Measurements from ENCODE around the gene CCDC12. TPM values are rescaled to one million over a fixed set of nuclear protein-coding genes. Genes with fewer than 3 reads are reported as not detected.

The CCDC12 gene
- total RNA-seq, 4 donors from 2014 or later, result 30.8 to 61.5 (median 45.4) TPM

DNA sequence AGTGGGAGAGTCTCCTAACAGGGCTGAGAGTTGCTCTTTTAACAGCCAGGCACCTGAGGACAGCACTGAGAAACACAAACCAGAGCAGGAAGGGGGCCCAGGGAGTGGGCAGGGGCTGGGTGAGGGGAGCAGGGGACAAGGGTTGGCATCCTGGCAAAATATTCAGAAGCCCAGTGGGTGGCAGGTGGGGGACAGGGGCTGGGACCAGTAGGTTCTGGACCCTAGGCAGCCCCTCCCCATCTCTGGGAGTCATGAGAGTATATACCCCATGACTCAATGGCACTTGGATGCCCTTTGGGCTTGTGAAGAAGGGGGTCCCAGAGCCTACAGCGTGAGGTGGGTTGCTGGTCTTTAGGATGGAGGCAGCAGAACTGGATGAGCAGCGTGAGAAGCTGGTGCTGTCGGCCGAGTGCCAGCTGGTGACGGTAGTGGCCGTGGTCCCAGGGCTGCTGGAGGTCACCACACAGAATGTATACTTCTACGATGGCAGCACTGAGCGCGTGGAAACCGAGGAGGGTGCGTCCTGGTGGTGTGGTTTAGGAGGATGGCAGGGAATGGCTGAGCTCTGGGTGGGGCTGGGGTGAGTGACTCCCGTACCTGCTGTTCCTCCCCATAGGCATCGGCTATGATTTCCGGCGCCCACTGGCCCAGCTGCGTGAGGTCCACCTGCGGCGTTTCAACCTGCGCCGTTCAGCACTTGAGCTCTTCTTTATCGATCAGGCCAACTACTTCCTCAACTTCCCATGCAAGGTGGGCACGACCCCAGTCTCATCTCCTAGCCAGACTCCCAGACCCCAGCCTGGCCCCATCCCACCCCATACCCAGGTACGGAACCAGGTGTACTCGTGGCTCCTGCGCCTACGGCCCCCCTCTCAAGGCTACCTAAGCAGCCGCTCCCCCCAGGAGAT lies 27.2 kb upstream of the CCDC12 start:
- no peak for ATAC-seq (ENCODE audit: low FRiP score)
- TF ChIP-seq, protein P1, sequence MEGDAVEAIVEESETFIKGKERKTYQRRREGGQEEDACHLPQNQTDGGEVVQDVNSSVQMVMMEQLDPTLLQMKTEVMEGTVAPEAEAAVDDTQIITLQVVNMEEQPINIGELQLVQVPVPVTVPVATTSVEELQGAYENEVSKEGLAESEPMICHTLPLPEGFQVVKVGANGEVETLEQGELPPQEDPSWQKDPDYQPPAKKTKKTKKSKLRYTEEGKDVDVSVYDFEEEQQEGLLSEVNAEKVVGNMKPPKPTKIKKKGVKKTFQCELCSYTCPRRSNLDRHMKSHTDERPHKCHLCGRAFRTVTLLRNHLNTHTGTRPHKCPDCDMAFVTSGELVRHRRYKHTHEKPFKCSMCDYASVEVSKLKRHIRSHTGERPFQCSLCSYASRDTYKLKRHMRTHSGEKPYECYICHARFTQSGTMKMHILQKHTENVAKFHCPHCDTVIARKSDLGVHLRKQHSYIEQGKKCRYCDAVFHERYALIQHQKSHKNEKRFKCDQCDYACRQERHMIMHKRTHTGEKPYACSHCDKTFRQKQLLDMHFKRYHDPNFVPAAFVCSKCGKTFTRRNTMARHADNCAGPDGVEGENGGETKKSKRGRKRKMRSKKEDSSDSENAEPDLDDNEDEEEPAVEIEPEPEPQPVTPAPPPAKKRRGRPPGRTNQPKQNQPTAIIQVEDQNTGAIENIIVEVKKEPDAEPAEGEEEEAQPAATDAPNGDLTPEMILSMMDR (IDR thresholded peaks at IDR 0.05), result no peak
- no peak for DNase-seq (ENCODE audit: low spot score)

DNA sequence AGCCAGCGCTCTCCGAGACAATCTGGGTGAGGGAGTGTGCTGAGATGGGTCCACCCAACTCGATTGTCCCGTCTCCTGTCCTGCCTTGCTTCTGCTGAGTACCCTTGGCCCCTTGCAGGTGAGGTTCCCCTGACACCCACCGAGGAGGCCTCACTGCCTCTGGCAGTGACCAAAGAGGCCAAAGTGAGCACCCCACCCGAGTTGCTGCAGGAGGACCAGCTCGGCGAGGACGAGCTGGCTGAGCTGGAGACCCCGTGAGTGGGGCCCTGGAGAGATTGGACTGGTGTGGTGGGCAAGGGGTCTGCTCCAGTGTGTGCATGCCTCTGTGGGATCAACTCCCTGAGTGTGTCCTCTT lies 26.5 kb upstream of the CCDC12 start:
- ATAC-seq (ENCODE audit: low FRiP score) (no peak), DNase-seq (ENCODE audit: low spot score) (no peak)
- TF ChIP-seq, protein P1 (IDR thresholded peaks at IDR 0.05), result no peak

DNA sequence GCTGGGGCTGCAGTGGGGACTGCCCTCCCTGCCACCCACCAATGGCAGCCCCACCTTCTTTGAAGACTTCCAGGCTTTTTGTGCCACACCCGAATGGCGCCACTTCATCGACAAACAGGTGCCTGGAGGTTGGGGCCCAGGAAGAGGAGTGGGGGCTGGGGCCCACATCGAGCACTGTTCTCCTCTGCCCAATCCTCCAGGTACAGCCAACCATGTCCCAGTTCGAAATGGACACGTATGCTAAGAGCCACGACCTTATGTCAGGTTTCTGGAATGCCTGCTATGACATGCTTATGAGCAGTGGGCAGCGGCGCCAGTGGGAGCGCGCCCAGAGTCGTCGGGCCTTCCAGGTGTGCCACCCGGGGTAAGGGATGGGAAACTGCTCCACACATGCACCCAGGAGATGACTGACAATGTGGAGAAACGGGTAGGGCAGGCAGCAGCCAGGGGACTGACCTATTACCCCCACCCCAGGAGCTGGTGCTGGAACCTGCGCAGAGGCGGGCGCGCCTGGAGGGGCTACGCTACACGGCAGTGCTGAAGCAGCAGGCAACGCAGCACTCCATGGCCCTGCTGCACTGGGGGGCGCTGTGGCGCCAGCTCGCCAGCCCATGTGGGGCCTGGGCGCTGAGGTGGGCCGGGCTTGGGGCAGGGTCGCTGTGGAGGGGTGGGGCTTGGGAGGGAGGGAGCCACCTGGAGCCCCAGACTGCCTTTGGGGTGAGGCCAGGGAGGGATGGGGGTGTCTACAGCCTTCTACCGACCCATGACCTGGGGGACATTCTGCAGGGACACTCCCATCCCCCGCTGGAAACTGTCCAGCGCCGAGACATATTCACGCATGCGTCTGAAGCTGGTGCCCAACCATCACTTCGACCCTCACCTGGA lies 25.9 kb upstream of the CCDC12 start:
- ATAC-seq (ENCODE audit: low FRiP score), result no peak
- DNase-seq (ENCODE audit: low spot score), result no peak
- TF ChIP-seq, protein P1 (IDR thresholded peaks at IDR 0.05), result no peak

DNA sequence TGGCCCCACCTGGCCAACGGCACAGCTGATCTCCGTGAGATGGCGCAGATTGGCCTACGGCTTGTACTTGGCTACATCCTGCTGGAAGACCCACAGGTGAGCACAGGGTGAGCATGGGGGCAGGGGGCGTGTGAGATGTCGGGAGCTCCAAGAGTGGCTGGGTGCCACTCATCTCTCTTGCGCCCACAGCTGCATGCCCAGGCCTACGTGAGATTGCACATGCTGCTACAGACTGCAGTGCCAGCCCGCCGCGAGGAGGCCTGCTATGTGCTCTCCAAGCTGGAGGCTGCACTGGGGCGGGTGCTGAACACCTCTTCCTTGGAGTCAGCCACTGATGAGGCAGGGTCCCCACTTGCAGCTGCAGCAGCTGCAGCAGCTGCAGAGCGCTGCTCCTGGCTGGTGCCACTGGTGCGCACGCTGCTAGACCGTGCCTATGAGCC lies 25.2 kb upstream of the CCDC12 start:
- TF ChIP-seq, protein P1 (IDR thresholded peaks at IDR 0.05), result no peak
- DNase-seq (ENCODE audit: low spot score), result no peak
- no peak for ATAC-seq (ENCODE audit: low FRiP score)

DNA sequence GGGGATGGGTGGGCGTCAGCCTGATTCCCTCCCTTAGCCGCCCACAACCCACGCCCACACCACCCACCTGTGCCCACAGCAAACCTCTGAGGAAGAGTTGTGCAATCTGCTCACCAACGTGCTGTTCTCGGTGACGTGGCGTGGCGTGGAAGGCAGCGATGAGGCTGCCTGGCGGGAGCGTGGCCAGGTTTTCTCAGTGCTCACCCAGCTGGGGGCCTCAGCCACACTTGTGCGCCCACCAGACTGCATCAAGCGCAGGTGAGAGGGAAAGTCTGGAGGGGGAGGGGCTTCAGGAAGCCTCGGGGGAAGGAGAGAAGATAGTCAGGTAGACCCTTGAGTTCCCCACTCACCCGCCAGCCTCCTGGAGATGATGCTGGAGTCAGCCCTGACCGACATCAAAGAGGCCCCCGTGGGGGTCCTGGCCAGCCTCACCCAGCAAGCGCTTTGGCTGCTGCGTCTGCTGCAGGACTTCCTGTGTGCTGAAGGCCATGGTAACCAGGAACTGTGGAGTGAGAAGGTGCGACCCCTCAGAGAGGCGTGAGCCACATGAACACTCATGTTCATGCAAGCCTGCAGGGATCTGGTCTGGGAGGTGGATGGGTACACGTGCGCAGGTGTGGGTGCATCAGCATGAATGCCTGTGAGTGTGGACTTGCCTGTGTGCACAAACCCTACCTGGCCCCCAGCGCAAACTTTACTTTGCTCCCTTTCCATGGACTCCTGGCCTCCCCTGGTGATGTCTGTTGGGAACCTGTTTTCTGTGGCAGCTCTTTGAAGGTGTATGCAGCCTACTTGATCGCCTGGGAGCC lies 24.6 kb upstream of the CCDC12 start:
- TF ChIP-seq, protein P1 (IDR thresholded peaks at IDR 0.05), result no peak
- ATAC-seq (ENCODE audit: low FRiP score), result no peak
- DNase-seq (ENCODE audit: low spot score), result no peak

DNA sequence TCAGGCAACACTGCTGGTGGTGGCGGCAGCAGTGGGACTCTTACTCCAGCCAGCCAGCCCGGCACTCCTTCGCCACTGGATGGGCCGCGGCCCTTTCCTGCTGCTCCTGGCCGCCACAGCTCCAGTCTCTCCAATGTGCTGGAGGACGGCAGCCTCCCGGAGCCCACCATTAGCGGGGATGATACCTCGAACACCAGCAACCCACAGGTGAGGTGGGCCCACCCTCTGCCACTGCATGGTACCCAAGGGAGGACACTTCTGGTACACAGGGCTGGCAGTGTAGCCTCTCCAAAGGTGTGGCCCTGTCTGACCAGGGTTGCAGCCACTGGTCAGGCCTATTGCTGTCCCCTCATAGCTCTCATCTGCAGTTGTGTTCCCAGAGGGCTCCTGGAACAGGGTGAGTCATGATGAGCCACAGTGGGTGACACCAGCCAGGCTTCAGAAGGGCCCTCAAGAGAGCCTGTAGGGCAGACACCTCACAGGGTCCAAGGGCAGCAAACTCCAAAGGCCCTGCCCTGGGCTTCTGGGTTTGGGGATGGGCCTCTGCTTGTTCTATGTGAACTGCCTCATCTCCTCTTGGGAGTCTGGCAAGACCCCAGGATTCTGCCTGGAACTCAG lies 23.8 kb upstream of the CCDC12 start:
- TF ChIP-seq, protein P1 (IDR thresholded peaks at IDR 0.05), result no peak
- DNase-seq (ENCODE audit: low spot score), result no peak
- ATAC-seq (ENCODE audit: low FRiP score), result no peak
